BLaER1 (cell line): ENCODE results near the gene TMEM63B.
"Not testable (repeated sequence)": the region's sequence is repeated elsewhere in the genome, so short reads cannot be mapped to it uniquely, and the experiment has no call there.

ENCODE experiments used
- H3K27ac ChIP-seq: shearing (Covaris generic); formaldehyde crosslinking; 2 replicates; pipeline ENCODE4 v1.8.1; 2022
- H3K27me3 ChIP-seq: shearing (Covaris generic); formaldehyde crosslinking; 2 replicates; pipeline ENCODE4 v1.8.1; 2022
- H3K36me3 ChIP-seq: shearing (Covaris generic); formaldehyde crosslinking; 2 replicates; pipeline ENCODE4 v1.8.1; 2022
- H3K4me1 ChIP-seq: shearing (Covaris generic); formaldehyde crosslinking; 2 replicates; pipeline ENCODE4 v1.8.1; 2022
- H3K4me2 ChIP-seq: shearing (Covaris generic); formaldehyde crosslinking; 2 replicates; pipeline ENCODE4 v1.8.1; 2022
- H3K4me3 ChIP-seq: shearing (Covaris generic); formaldehyde crosslinking; 2 replicates; pipeline ENCODE4 v1.8.1; 2022
- H3K9ac ChIP-seq: shearing (Covaris generic); formaldehyde crosslinking; 2 replicates; pipeline ENCODE4 v1.8.1; 2022
- H3K9me3 ChIP-seq: shearing (Covaris generic); formaldehyde crosslinking; 2 replicates; pipeline ENCODE4 v1.8.1; 2022
- H4K20me1 ChIP-seq: shearing (Covaris generic); formaldehyde crosslinking; 2 replicates; pipeline ENCODE4 v1.8.1; 2022
- Cebpa-rat ChIP-seq: shearing (Covaris generic); IDR thresholded peaks from 2 replicates; pipeline ENCODE4 v1.8.1; 2022

Gene TMEM63B

GRCh38 chr6:44085219-44085618 is 42.1 kb upstream of the TMEM63B start:
- Histone ChIP-seq H3K36me3 (peaks cover 25% of the 10 kb centered on the region; the same call in 1 of the 2 replicates), H3K27me3 (no peaks in the 10 kb centered on the region), H3K9me3 (no peaks in the 10 kb centered on the region), H3K4me1 (peaks cover 83% of the 10 kb centered on the region), H3K9ac (no peak overlapping the region), H3K4me3 (no peak overlapping the region; the same call in 1 of the 2 replicates), H4K20me1 (peaks cover 7% of the 10 kb centered on the region; the same call in 1 of the 2 replicates), H3K27ac (peak overlapping the region; percentile 85; the same call in 1 of the 2 replicates), H3K4me2 (peak overlapping the region; percentile 93)
- no peak for TF ChIP-seq Cebpa-rat

GRCh38 chr6:44086931-44087574 is 40.3 kb upstream of the TMEM63B start:
- H3K9ac ChIP-seq, result peak overlapping the region; percentile 30; the same call in 1 of the 2 replicates
- peaks cover 38% of the 10 kb centered on the region; the same call in 1 of the 2 replicates for H3K36me3 ChIP-seq
- peak overlapping the region; percentile 45; the same call in 1 of the 2 replicates for H3K27ac ChIP-seq
- H4K20me1 ChIP-seq, result peaks cover 17% of the 10 kb centered on the region; the same call in 1 of the 2 replicates
- H3K4me3 ChIP-seq, result no peak overlapping the region
- peak overlapping the region; percentile 93 for H3K4me2 ChIP-seq
- H3K27me3 ChIP-seq, result no peaks in the 10 kb centered on the region
- H3K9me3 ChIP-seq, result no peaks in the 10 kb centered on the region
- H3K4me1 ChIP-seq, result peaks cover 64% of the 10 kb centered on the region
- no peak for TF ChIP-seq Cebpa-rat

- TF ChIP-seq Cebpa-rat, result no peak
- Histone ChIP-seq H3K27me3 (no peaks in the 10 kb centered on the region), H3K4me2 (peak overlapping the region; percentile 93), H3K9ac (peak overlapping the region; percentile 30; the same call in 1 of the 2 replicates), H3K9me3 (no peaks in the 10 kb centered on the region), H4K20me1 (peaks cover 17% of the 10 kb centered on the region; the same call in 1 of the 2 replicates), H3K4me1 (peaks cover 59% of the 10 kb centered on the region), H3K27ac (peak overlapping the region; percentile 45; the same call in 1 of the 2 replicates), H3K4me3 (no peak overlapping the region), H3K36me3 (peaks cover 42% of the 10 kb centered on the region; the same call in 1 of the 2 replicates)
These were observed 39.7 kb upstream of the TMEM63B start for GRCh38 chr6:44087623-44088022.

GRCh38 chr6:44088827-44089590 is 38.3 kb upstream of the TMEM63B start:
- Histone ChIP-seq H3K4me2 (no peak overlapping the region), H3K9ac (no peak overlapping the region), H3K4me3 (no peak overlapping the region), H3K9me3 (no peaks in the 10 kb centered on the region), H3K4me1 (peaks cover 45% of the 10 kb centered on the region), H3K36me3 (peaks cover 55% of the 10 kb centered on the region; the same call in 1 of the 2 replicates), H3K27ac (no peak overlapping the region), H3K27me3 (no peaks in the 10 kb centered on the region), H4K20me1 (peaks cover 21% of the 10 kb centered on the region; the same call in 1 of the 2 replicates)
- TF ChIP-seq Cebpa-rat, result no peak

- Histone ChIP-seq H3K9me3 (no peaks in the 10 kb centered on the region), H3K4me3 (no peak overlapping the region), H3K4me2 (no peak overlapping the region), H3K27me3 (no peaks in the 10 kb centered on the region), H3K27ac (no peak overlapping the region), H3K4me1 (peaks cover 30% of the 10 kb centered on the region), H4K20me1 (peaks cover 21% of the 10 kb centered on the region; the same call in 1 of the 2 replicates), H3K36me3 (peaks cover 69% of the 10 kb centered on the region; the same call in 1 of the 2 replicates), H3K9ac (no peak overlapping the region)
- TF ChIP-seq Cebpa-rat, result no peak
These were observed 36.9 kb upstream of the TMEM63B start for GRCh38 chr6:44090465-44090864.

- not testable (repeated sequence) for H3K27me3 ChIP-seq, H3K9me3 ChIP-seq, H3K27ac ChIP-seq, H3K4me2 ChIP-seq, H3K9ac ChIP-seq, H3K4me3 ChIP-seq
- peaks cover 24% of the 10 kb centered on the region for H3K4me1 ChIP-seq
- peaks cover 28% of the 10 kb centered on the region for H4K20me1 ChIP-seq
- H3K36me3 ChIP-seq, result peaks cover 69% of the 10 kb centered on the region; the same call in 1 of the 2 replicates
These were observed 36.0 kb upstream of the TMEM63B start for GRCh38 chr6:44091356-44091755.

GRCh38 chr6:44091981-44092884 is 35.1 kb upstream of the TMEM63B start:
- no peak overlapping the region for H3K9ac ChIP-seq
- TF ChIP-seq Cebpa-rat, result no peak
- no peak overlapping the region for H3K4me3 ChIP-seq
- no peaks in the 10 kb centered on the region for H3K9me3 ChIP-seq
- H3K27me3 ChIP-seq, result no peaks in the 10 kb centered on the region
- H3K4me2 ChIP-seq, result no peak overlapping the region
- H3K27ac ChIP-seq, result no peak overlapping the region
- peaks cover 24% of the 10 kb centered on the region for H3K4me1 ChIP-seq
- peaks cover 65% of the 10 kb centered on the region; the same call in 1 of the 2 replicates for H3K36me3 ChIP-seq
- H4K20me1 ChIP-seq, result peaks cover 35% of the 10 kb centered on the region

- Histone ChIP-seq H3K9me3 (no peaks in the 10 kb centered on the region), H3K4me2 (no peak overlapping the region), H3K36me3 (peaks cover 62% of the 10 kb centered on the region; the same call in 1 of the 2 replicates), H3K4me1 (peaks cover 24% of the 10 kb centered on the region), H3K4me3 (no peak overlapping the region), H3K9ac (no peak overlapping the region), H3K27ac (no peak overlapping the region), H4K20me1 (peaks cover 44% of the 10 kb centered on the region), H3K27me3 (no peaks in the 10 kb centered on the region)
- no peak for TF ChIP-seq Cebpa-rat
These were observed 34.3 kb upstream of the TMEM63B start for GRCh38 chr6:44093066-44093465.

- H3K36me3 ChIP-seq, result peaks cover 60% of the 10 kb centered on the region
- H3K9ac ChIP-seq, result no peak overlapping the region
These were observed 33.5 kb upstream of the TMEM63B start for GRCh38 chr6:44093750-44094402.

More at GRCh38 chr6:44093750-44094402, 33.5 kb upstream of the TMEM63B start:
- H3K27ac ChIP-seq, result no peak overlapping the region
- no peak overlapping the region for H3K4me2 ChIP-seq
- H3K27me3 ChIP-seq, result no peaks in the 10 kb centered on the region
- peaks cover 51% of the 10 kb centered on the region for H4K20me1 ChIP-seq
- TF ChIP-seq Cebpa-rat, result no peak
- no peak overlapping the region for H3K4me3 ChIP-seq
- H3K4me1 ChIP-seq, result peaks cover 22% of the 10 kb centered on the region
- no peaks in the 10 kb centered on the region for H3K9me3 ChIP-seq
